Measurements from ENCODE around the gene SSTR3. TPM values are rescaled to one million over a fixed set of nuclear protein-coding genes. Genes with fewer than 3 reads are reported as not detected.

SSTR3 gene
- total RNA-seq, 1 experiment from 2014 or later: 0.22 TPM

DNA sequence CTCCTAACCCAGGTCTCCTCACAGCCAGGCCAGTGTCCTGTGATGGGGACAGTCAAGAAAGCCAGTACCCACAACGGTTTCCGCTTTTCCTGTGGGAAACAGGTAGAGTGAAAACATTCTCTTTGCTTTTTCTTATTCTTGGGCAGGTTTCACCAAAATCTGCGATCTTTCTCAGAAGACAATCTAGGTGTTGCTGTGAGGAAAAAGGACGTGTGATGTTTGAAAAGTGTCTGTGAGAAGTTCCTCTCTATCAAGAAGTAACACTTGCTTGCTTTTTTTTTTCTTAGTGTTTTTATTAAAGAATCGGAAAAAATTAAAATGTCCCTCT is 53.4 kb downstream of the SSTR3 start:
- ChIA-PET CTCF (no interaction called here), POLR2A (no interaction called here)
- Mint-ChIP-seq H3K4me1 (0 out of 2 replicates have a peak, but pooled peaks cover 2% of the 10 kb centered on the region), H3K9me3 (peaks cover 6% of the 10 kb centered on the region), H3K27me3 (ENCODE audit: low read depth) (0 out of 2 replicates have a peak, but pooled peaks cover 4% of the 10 kb centered on the region), H3K36me3 (no peaks in the 10 kb centered on the region), H3K27ac (no peak overlapping the region), H3K4me3 (no peak overlapping the region)
- ATAC-seq: no peak
- TF ChIP-seq, protein P1, sequence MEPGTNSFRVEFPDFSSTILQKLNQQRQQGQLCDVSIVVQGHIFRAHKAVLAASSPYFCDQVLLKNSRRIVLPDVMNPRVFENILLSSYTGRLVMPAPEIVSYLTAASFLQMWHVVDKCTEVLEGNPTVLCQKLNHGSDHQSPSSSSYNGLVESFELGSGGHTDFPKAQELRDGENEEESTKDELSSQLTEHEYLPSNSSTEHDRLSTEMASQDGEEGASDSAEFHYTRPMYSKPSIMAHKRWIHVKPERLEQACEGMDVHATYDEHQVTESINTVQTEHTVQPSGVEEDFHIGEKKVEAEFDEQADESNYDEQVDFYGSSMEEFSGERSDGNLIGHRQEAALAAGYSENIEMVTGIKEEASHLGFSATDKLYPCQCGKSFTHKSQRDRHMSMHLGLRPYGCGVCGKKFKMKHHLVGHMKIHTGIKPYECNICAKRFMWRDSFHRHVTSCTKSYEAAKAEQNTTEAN (CRISPR knock-in tag; IDR thresholded peaks at IDR 0.05): no peak
- TF ChIP-seq ZBTB21 (CRISPR knock-in tag; IDR thresholded peaks at IDR 0.05; ENCODE audit: borderline replicate concordance) (no peak), RORB (CRISPR knock-in tag; IDR thresholded peaks at IDR 0.05) (no peak), ZNF263 (CRISPR knock-in tag; IDR thresholded peaks at IDR 0.05; ENCODE audit: low read depth) (no peak), TP53 (CRISPR knock-in tag; IDR thresholded peaks at IDR 0.05) (no peak), NR1H2 (CRISPR knock-in tag; IDR thresholded peaks at IDR 0.05) (no peak), NFE2L1 (CRISPR knock-in tag; IDR thresholded peaks at IDR 0.05) (no peak), EMX1 (CRISPR knock-in tag; IDR thresholded peaks at IDR 0.05) (no peak), ELF4 (CRISPR knock-in tag; IDR thresholded peaks at IDR 0.05; ENCODE audit: low read depth) (no peak), NR2C2 (CRISPR knock-in tag; IDR thresholded peaks at IDR 0.05) (no peak)
- TF ChIP-seq, protein P2, sequence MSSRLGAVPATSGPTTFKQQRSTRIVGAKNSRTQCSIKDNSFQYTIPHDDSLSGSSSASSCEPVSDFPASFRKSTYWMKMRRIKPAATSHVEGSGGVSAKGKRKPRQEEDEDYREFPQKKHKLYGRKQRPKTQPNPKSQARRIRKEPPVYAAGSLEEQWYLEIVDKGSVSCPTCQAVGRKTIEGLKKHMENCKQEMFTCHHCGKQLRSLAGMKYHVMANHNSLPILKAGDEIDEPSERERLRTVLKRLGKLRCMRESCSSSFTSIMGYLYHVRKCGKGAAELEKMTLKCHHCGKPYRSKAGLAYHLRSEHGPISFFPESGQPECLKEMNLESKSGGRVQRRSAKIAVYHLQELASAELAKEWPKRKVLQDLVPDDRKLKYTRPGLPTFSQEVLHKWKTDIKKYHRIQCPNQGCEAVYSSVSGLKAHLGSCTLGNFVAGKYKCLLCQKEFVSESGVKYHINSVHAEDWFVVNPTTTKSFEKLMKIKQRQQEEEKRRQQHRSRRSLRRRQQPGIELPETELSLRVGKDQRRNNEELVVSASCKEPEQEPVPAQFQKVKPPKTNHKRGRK (CRISPR knock-in tag; IDR thresholded peaks at IDR 0.05; ENCODE audit: borderline replicate concordance): no peak
- TF ChIP-seq, protein P3, sequence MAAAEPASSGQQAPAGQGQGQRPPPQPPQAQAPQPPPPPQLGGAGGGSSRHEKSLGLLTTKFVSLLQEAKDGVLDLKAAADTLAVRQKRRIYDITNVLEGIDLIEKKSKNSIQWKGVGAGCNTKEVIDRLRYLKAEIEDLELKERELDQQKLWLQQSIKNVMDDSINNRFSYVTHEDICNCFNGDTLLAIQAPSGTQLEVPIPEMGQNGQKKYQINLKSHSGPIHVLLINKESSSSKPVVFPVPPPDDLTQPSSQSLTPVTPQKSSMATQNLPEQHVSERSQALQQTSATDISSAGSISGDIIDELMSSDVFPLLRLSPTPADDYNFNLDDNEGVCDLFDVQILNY (CRISPR knock-in tag; IDR thresholded peaks at IDR 0.05): no peak
- TF ChIP-seq, protein P4, sequence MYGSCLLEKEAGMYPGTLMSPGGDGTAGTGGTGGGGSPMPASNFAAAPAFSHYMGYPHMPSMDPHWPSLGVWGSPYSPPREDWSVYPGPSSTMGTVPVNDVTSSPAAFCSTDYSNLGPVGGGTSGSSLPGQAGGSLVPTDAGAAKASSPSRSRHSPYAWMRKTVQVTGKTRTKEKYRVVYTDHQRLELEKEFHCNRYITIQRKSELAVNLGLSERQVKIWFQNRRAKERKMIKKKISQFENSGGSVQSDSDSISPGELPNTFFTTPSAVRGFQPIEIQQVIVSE (CRISPR knock-in tag; IDR thresholded peaks at IDR 0.05; ENCODE audit: borderline replicate concordance): no peak
- TF ChIP-seq, protein P5, sequence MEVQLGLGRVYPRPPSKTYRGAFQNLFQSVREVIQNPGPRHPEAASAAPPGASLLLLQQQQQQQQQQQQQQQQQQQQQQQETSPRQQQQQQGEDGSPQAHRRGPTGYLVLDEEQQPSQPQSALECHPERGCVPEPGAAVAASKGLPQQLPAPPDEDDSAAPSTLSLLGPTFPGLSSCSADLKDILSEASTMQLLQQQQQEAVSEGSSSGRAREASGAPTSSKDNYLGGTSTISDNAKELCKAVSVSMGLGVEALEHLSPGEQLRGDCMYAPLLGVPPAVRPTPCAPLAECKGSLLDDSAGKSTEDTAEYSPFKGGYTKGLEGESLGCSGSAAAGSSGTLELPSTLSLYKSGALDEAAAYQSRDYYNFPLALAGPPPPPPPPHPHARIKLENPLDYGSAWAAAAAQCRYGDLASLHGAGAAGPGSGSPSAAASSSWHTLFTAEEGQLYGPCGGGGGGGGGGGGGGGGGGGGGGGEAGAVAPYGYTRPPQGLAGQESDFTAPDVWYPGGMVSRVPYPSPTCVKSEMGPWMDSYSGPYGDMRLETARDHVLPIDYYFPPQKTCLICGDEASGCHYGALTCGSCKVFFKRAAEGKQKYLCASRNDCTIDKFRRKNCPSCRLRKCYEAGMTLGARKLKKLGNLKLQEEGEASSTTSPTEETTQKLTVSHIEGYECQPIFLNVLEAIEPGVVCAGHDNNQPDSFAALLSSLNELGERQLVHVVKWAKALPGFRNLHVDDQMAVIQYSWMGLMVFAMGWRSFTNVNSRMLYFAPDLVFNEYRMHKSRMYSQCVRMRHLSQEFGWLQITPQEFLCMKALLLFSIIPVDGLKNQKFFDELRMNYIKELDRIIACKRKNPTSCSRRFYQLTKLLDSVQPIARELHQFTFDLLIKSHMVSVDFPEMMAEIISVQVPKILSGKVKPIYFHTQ (CRISPR knock-in tag; IDR thresholded peaks at IDR 0.05): no peak
- TF ChIP-seq, protein P6, sequence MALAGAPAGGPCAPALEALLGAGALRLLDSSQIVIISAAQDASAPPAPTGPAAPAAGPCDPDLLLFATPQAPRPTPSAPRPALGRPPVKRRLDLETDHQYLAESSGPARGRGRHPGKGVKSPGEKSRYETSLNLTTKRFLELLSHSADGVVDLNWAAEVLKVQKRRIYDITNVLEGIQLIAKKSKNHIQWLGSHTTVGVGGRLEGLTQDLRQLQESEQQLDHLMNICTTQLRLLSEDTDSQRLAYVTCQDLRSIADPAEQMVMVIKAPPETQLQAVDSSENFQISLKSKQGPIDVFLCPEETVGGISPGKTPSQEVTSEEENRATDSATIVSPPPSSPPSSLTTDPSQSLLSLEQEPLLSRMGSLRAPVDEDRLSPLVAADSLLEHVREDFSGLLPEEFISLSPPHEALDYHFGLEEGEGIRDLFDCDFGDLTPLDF (CRISPR knock-in tag; IDR thresholded peaks at IDR 0.05): no peak
- DNase-seq (ENCODE audit: low spot score): no peak

DNA sequence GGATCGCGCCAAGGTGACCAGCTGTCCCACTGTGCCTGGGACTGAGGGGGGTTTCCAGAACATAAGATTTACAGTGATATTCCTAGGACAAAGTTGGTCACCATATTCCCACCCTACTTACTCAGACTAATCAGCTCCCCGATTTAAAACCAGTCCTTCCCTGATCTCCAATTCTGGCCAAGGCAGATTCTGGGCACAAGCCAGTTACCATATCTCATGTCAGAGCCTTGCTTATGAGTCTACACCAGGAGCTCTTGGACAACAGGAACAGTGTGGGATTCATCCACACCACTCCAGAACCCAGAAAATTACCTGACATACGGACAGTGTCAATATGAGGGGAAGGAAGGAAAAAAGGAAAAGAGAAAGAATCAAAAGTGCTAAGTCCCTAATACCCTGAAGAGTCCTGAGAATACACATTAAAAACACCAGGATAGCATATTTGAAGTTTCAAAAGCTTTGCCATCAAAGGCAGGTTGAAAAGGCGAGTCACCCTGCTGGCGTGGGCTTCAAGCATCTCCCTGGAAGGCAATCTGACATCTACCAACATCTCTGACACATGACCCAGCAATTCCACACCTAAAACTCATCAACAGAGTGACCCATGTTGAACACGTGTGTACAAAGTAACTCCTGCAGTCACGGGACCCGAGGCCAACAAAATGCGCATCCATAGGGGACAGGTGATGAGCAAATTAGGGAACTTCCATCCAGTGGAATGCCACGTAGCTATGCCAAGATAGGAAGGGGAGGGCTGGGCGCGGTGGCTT is 54.6 kb downstream of the SSTR3 start:
- ATAC-seq: no peak
- ChIA-PET CTCF (interaction anchor here (1.0 to 3.1 kb wide), 3 partner anchors 31 to 112 kb away, joined by 3 to 12 read pairs (median 4); no protein-coding TSS in a partner anchor), POLR2A (no interaction called here)
- DNase-seq (ENCODE audit: low spot score): no peak
- Mint-ChIP-seq H3K27ac (no peak overlapping the region), H3K27me3 (ENCODE audit: low read depth) (peaks cover 5% of the 10 kb centered on the region; the same call in 1 of the 2 replicates), H3K4me1 (0 out of 2 replicates have a peak, but pooled peaks cover 2% of the 10 kb centered on the region), H3K4me3 (no peak overlapping the region), H3K36me3 (no peaks in the 10 kb centered on the region), H3K9me3 (peaks cover 6% of the 10 kb centered on the region)
- TF ChIP-seq CBFB (CRISPR knock-in tag; IDR thresholded peaks at IDR 0.05; ENCODE audit: low read depth) (no peak), HMGA2 (CRISPR knock-in tag; IDR thresholded peaks at IDR 0.05) (no peak), NFE2L1 (CRISPR knock-in tag; IDR thresholded peaks at IDR 0.05) (no peak)
- TF ChIP-seq, protein P7, sequence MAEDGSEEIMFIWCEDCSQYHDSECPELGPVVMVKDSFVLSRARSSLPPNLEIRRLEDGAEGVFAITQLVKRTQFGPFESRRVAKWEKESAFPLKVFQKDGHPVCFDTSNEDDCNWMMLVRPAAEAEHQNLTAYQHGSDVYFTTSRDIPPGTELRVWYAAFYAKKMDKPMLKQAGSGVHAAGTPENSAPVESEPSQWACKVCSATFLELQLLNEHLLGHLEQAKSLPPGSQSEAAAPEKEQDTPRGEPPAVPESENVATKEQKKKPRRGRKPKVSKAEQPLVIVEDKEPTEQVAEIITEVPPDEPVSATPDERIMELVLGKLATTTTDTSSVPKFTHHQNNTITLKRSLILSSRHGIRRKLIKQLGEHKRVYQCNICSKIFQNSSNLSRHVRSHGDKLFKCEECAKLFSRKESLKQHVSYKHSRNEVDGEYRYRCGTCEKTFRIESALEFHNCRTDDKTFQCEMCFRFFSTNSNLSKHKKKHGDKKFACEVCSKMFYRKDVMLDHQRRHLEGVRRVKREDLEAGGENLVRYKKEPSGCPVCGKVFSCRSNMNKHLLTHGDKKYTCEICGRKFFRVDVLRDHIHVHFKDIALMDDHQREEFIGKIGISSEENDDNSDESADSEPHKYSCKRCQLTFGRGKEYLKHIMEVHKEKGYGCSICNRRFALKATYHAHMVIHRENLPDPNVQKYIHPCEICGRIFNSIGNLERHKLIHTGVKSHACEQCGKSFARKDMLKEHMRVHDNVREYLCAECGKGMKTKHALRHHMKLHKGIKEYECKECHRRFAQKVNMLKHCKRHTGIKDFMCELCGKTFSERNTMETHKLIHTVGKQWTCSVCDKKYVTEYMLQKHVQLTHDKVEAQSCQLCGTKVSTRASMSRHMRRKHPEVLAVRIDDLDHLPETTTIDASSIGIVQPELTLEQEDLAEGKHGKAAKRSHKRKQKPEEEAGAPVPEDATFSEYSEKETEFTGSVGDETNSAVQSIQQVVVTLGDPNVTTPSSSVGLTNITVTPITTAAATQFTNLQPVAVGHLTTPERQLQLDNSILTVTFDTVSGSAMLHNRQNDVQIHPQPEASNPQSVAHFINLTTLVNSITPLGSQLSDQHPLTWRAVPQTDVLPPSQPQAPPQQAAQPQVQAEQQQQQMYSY (CRISPR knock-in tag; IDR thresholded peaks at IDR 0.05): no peak
- TF ChIP-seq, protein P8, sequence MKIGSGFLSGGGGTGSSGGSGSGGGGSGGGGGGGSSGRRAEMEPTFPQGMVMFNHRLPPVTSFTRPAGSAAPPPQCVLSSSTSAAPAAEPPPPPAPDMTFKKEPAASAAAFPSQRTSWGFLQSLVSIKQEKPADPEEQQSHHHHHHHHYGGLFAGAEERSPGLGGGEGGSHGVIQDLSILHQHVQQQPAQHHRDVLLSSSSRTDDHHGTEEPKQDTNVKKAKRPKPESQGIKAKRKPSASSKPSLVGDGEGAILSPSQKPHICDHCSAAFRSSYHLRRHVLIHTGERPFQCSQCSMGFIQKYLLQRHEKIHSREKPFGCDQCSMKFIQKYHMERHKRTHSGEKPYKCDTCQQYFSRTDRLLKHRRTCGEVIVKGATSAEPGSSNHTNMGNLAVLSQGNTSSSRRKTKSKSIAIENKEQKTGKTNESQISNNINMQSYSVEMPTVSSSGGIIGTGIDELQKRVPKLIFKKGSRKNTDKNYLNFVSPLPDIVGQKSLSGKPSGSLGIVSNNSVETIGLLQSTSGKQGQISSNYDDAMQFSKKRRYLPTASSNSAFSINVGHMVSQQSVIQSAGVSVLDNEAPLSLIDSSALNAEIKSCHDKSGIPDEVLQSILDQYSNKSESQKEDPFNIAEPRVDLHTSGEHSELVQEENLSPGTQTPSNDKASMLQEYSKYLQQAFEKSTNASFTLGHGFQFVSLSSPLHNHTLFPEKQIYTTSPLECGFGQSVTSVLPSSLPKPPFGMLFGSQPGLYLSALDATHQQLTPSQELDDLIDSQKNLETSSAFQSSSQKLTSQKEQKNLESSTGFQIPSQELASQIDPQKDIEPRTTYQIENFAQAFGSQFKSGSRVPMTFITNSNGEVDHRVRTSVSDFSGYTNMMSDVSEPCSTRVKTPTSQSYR (CRISPR knock-in tag; IDR thresholded peaks at IDR 0.05): no peak

Data from WTC11 (cell line).